Measurements from ENCODE around the gene SYT9.

DNA sequence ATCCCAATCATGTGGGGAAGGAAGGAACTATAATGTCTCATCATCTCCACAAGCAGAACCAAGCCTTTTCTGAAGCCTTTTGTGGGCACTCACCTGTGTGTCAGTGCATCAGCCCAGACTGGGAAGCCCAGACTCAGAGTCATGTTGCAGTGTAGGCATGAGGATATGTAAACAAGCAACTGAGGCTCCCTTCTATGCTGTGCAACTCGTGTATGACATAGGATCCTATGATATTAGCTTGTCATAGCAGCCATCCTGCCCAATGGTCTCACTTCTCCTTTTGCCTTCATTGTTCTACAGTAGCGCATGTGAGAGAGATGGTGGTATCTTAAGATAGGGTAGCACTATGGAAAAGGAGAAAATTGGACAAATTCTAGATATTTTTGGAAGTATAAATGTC, 130.2 kb downstream of the SYT9 start:
- TF ChIP-seq GATA3 (IDR thresholded peaks at IDR 0.05; ENCODE audit: low read depth, low read length) (no peak), GATA2 (IDR thresholded peaks at IDR 0.05; ENCODE audit: low read depth, low read length) (no peak)
